GM18505 (cell line): ENCODE measurements around the gene NRAP.

Experiments used
- ATAC-seq: cut with Tn5 transposase; IDR thresholded peaks from one replicate; pipeline ENCODE4 v1.9.1; 2021; ENCODE audit not compliant: unreplicated experiment
- POLR2A ChIP-seq: IDR thresholded peaks from 4 replicates; pipeline ENCODE4 v1.6.1; 2011; ENCODE audit warnings: borderline replicate concordance; ENCODE audit not compliant: insufficient read depth, insufficient read length; ENCODE audit errors: extremely low read depth

The NRAP gene

GRCh38 chr10:113550365-113550764, 113.5 kb downstream of the NRAP start:
- ATAC-seq, result no peak
- no peak for TF ChIP-seq POLR2A

GRCh38 chr10:113549856-113550255, 114.0 kb downstream of the NRAP start:
- TF ChIP-seq POLR2A, result no peak
- no peak for ATAC-seq

GRCh38 chr10:113547426-113547825, 116.4 kb downstream of the NRAP start:
- ATAC-seq, result no peak
- no peak for TF ChIP-seq POLR2A

GRCh38 chr10:113544392-113544791, 119.4 kb downstream of the NRAP start:
- no peak for ATAC-seq
- TF ChIP-seq POLR2A, result no peak

GRCh38 chr10:113543107-113543955, 120.5 kb downstream of the NRAP start:
- ATAC-seq, result no peak
- no peak for TF ChIP-seq POLR2A

- ATAC-seq, result no peak
- no peak for TF ChIP-seq POLR2A
Observed at GRCh38 chr10:113541549-113541927, 122.3 kb downstream of the NRAP start.

GRCh38 chr10:113540845-113541548, 122.8 kb downstream of the NRAP start:
- TF ChIP-seq POLR2A, result no peak
- no peak for ATAC-seq

GRCh38 chr10:113539789-113540188, 124.1 kb downstream of the NRAP start:
- no peak for TF ChIP-seq POLR2A
- no peak for ATAC-seq
